ENCODE results near the gene TMEM255A.
"Not testable (repeated sequence)": the region's sequence is repeated elsewhere in the genome, so short reads cannot be mapped to it uniquely, and the experiment has no call there.

Gene TMEM255A

DNA sequence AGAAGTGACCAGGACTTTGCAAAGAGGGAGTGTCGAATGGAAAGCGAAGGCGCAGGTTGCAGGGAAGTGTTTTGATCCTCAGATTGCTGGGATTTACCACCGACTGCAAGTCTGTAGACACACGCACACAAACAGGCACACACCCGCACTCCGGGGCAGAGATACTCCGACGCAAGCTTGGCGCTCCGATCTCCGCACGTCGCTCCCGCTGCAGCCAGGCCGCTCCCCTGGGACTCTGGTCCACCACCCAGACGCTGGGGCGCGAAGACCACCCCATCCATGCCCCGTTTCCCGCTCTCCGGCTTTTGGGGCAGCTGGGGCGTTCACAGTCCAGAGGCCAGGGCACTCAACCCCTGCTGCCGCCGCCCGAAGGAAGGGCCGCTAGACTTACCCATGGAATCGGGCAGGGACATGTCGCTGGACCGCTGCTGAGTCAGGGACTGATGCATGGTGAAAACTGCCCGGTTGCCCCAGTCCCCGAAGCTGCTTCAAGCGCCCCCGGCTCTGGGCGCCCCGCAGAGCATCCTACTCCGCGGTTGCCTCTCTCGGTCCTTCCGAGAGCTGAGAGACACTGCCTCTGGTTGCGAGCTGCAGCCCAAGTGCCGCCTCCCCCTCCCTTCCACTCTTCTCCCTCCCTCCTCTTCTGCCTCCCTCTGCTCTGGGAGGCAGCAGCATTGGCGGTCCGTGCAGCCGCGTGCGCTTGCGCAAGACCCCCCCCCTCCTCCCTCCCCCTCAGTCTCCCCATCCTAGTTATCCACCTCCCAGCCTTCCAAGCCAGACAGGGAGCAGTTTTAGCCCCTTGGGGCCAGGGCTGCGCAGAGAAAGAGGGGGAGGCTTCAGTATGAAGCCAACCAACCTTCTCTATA is at the start of gene TMEM255A:
TMEM255A (minus strand) TSS at position 601 of the 866 bp plus-strand sequence; CDS start at position 449, 152 bp downstream.
- DNase-seq (ENCODE audit: low spot score): no peak

DNA sequence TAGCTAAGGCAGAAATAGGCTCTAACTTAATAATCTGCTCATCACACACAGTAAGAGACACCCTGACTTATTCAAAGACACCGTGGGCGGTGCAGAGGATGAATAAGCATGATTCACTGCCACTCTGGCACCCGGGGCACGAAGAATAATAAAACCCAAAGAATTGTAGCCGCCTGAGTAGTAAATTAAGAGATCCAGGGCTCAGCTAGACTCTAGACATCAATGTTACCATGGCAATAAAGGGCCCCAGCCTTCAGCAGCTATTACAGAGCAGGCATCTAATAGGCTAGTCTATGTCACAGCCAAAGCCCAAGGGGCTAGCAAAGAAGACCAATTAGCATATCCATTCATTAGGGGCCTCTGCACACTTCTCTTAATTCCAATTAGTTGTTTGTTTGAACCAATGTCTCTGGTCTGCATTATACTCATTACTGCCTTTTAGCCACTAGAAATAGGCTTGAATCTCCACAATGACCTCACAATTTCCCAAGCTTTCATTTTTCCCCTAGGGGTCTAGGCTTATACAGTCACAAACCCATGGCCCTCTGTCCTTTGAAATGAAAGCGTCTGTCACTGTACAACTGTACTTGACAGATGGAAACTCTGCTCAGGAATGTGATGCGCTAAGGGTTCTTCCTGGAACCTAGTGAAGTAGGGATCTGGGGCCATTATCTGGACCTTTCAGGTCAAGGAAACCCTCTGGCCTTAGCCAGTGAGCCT is 47.6 kb upstream of the TMEM255A start:
- DNase-seq (ENCODE audit: low spot score): no peak

DNA sequence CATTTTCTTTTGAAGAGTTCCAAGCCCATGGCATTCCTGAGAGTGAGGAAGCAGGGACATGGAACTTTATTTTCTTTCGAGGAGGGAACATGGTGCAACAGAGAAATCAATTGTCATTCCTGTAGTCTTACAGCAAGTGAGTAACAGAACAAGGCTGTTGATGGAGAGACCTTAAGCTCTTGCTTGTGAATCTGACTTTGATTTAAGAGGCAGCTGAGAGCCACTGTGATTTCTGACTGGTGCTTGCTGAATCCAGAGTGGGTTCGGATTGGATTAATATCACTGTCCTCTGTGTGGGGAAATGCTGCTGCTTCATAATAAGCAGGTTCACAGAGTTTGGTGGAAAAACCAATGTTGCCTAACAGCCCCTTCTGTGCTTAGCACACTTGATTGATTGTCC is 45.9 kb upstream of the TMEM255A start:
- no peak for DNase-seq (ENCODE audit: low spot score)

DNA sequence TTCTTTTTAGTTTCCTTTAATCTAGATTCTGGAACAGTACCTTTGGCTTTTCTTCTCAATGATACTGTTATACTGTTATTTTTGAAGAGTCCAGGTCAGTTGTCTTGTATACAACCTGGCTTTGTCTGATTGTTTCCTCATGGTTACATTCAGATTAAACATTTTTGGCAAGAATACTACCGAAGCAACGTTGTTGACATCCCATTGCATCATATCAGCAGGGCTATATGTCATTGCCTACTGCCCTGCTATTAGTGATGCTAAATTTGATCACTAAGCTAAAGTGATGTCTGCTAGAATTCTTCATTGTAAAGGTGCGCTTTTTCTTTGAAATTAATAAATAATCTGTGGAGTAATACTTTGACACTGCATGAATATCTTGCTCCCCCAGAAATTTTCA is 44.8 kb upstream of the TMEM255A start:
- DNase-seq (ENCODE audit: low spot score): no peak

DNA sequence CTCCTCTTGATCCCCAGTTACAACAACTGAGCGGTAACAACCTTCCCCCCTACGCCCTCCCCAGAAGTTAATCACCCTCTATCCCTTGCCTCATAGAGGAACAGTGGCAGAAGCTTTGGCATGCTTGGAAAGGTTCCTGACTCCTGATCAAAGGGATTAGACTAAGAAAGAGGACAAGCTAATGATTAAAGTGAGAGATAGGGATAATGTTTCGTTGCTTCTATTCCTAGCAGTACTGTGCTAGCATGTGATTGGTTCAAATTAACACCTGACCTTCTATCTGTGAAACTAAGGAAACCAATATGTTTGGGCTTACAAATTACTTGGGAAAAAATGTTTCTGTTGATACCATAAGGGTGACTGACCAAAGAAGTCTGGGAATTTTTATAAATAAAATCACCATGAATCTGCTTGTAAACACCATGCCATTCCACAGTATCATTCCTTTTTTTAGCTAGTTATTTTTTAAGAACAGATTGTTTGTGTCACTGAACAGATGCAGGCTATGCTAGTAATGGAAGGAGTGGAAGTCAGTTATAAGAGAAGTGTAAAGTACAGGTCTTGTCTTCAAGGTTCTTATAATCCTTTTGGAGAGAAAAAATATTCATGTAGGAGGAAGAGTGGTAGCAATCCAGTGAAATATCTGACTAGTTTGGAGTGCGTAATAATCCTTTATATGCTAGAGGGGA is 39.3 kb upstream of the TMEM255A start:
- DNase-seq (ENCODE audit: low spot score): no peak

DNA sequence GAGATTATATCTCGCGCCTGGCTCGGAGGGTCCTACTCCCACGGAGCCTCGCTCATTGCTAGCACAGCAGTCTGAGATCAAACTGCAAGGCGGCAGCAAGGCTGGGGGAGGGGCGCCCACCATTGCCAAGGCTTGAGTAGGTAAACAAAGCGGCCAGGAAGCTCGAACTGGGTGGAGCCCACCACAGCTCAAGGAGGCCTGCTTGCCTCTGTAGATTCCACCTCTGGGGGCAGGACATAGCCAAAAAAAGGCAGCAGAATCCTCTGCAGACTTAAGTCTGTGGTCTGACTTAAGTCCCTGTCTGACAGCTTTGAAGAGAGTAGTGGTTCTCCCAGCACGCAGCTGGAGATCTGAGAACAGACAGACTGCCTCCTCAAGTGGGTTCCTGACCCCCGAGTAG is 33.3 kb upstream of the TMEM255A start:
- not testable (repeated sequence) for DNase-seq (ENCODE audit: low spot score)

DNA sequence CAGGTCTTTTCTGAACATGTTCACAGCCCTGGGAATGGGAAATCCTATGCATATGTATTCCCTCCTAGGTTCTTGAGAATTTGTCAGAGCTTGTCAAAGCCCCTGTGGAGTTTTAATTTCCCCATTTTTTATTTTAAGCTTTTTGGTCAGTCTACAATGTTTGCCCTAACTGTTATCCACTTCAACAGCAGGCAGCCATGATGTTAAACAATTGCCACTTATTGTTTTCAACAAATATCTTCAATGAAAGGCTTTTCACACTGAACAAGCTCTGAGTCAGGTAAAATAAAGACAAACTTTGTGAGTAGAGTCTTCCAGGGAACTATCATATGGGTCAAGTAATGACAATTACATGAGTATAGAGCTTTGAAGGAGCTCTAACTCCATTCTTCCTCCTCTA is 25.6 kb upstream of the TMEM255A start:
- DNase-seq (ENCODE audit: low spot score): no peak

DNA sequence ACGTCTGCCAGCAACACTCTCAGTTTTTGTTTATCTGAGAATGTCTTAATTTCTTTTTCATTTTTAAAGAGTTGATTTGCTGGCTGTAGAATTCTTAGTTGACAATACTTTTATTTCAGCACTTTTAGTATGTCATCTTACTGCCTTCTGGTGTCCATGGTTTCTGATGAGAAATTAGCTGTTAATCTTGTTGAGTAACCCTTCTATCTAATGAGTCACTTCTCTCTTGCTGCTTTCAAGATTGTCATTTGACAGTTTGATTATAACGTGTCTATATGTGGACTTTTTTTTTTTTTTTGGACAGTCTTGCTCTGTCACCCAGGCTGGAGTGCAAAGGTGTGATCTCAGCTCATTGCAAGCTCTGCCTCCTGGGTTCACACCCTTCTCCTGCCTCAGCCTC is 24.0 kb upstream of the TMEM255A start:
- no peak for DNase-seq (ENCODE audit: low spot score)

DNA sequence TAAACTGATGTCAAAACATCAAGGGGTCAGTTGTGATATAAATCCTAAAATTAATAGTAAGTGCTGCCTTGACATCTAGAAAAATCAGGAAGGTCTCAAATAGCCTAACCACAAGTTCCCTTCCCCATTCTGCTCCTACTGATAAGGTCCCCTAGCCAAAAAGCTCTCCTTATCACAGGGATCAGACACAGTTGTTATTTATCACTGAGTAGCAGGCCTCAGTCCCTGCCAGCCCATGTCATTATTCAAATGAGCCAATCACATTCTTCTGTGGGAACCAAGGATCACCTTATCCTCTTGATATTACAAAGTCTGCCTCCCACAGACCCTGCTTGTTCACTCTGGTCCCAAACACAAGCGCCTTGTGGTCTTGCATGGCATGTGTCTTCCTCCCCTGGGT is 23.3 kb upstream of the TMEM255A start:
- no peak for DNase-seq (ENCODE audit: low spot score)

DNA sequence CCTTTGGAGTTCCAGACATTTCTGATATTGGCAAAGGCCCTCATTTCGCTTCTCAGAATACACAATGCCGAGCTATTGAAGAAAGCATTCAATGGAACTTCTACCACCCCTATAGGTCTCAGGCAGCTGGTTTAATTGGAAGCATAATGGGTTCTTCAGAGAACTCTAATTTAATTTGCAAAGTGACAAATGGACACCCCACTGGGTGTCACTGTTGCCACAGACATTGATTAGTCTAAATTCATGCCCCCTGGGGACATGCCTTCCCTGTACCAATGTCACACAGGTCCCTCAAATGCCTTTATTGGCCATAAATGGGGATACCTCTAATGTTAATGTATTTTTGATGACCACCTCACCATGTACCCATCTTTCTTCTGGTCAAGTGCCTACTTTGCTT is 22.9 kb upstream of the TMEM255A start:
- peak; percentile 14 for DNase-seq (ENCODE audit: low spot score)

DNA sequence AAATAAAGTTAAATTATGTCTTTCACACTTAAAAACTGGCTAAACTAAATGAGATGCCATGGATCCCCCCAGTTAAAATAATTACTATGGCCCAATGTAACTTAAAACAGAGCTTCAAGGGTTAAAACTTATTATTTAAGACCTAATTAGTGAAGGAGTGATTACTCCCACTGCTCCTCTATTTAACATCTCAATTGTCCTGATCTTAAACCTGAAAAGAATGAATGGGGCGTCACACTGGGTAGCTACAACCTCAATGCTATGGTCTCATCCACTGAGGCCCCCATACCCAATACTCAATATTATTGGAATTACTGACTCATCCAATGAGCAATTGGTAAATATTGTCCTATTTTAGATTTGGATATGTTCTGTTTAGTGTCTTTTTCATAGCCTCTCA is 21.1 kb upstream of the TMEM255A start:
- DNase-seq (ENCODE audit: low spot score): no peak

DNA sequence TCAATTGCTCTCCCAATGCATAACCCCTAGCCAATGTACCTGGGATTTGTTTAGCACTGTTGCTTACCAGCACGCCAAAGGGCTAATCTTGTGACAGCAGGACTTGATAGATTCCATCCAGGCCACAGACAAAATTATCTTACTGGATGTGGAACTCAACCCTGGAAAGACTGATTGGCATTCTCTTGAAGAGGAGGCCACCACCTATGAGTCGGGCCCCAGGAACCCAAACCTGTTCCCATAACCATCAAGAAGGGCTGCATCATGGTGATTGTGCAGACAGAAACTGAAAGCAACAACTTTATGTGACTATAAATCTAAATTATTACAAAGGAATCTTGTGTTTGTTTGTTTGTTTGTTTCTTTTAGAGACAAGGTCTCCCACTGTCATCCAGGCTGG is 19.9 kb upstream of the TMEM255A start:
- no peak for DNase-seq (ENCODE audit: low spot score)

DNA sequence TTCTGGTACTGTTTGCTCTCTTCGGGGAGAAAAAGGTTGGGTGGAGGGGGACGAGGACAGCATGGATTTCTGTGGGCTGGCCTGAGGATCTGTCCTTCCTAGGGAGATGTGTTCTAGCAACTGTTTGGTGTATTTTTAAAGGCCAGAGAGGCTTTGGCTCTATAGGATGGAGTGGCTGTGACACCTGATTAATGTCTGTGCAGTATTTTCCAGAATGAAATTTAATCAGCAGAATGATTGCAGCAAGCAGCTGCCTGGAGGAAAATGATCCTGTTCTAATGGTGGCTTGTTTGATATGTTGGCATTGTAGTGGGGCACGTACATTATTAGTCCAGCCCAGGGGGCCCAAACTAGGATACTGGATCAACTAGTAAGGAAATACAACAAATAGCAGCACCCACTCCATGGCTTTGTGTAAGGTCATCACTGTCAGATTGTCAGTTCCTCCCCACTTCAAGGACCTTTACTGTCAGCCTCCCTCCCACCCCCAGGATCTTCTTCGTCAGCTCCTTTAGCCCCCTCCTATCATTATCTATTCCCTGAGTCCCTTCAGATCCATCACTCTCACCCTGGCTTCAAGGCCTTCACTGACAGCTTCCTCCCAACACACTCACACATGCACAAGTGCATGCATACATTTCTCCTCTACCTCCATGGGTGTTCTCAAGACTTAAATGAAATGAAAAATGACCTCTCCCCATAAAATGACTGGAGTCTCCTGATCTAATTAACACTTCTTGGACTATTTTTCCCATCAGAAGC is 10.4 kb upstream of the TMEM255A start:
- DNase-seq (ENCODE audit: low spot score): no peak

DNA sequence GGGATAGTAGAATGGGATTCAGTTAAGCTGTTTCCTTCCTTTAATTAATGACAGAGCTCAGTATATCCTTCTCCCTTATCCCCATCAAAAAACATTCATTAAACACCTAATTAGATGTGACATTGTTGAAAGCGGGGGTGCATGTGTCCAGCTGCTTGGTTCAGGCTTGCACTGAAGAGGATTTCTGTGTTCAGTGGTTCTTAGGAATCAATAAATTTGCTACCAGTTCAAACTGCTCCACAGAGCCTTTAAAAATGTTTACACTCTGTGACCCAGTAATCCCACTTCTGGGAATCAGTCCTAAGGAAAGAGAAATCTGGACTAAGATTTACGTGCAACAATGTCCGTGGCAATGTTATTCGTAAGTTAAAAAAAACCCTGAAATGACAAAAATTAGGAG is 7.2 kb upstream of the TMEM255A start:
- DNase-seq (ENCODE audit: low spot score): no peak

DNA sequence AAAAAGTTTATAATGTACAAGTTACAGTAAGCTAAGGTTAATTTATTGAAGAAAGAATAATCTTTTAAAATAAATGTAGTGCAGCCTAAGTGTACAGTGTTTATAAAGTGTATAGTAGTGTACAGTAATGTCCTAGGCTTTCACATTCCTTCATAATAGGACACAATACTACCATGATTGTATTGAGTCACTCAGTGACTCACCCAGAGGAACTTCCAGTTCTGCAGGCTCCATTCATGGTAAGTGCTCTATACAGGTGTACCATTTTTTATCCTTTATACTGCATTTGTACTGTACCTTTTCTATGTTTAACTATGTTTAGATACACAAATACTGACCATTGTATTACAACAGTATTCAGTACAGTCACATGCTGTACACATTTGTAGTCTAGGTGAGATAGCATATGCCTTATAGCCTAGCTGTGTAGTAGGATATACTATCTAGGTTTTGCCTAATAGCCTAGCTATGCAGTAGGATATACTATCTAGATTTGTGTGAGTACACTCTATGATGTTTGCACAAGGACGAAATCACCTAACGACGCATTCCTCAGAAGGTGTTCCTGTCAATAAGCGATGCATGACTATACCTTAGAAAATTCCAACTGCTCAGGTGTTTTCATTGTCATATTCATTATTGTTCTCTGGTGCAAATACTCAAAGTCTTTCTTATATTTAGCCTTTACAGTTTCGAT is 5.5 kb upstream of the TMEM255A start:
- no peak for DNase-seq (ENCODE audit: low spot score)

DNA sequence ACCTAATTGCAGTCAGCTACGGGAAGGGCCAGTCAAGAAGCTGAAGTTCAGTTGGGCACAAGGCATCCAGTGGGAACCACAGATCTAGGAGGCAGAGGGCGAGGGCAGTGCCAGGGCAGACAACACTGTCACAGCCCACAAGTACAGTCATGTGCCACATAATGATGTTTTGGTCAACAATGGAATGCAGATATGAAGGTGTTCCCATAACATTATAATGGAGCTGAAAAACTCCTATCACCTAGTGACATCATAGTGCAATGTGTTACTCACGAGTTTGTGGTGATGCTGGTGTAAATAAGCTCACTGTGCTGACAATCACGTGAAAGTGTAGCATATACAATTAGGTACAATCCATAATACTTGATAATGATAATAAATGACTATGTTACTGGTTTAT is 4.5 kb upstream of the TMEM255A start:
- DNase-seq (ENCODE audit: low spot score): no peak

DNA sequence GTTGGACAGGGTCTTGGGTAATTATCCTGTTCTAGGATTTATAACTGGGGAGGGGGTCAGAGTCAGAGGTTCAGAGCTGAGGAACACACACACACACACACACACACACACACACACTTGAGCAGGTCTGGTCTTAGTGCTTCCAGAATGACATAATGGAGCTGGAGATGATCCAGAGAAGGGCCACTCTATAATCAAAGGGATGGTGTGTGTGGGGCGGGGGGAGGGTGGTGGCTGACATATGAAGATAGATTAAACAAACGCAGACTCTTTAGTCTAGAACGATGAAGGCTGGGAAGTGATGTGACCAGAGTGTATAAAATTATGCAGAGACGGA is 434 bp upstream of the TMEM255A start:
- no peak for DNase-seq (ENCODE audit: low spot score)

DNA sequence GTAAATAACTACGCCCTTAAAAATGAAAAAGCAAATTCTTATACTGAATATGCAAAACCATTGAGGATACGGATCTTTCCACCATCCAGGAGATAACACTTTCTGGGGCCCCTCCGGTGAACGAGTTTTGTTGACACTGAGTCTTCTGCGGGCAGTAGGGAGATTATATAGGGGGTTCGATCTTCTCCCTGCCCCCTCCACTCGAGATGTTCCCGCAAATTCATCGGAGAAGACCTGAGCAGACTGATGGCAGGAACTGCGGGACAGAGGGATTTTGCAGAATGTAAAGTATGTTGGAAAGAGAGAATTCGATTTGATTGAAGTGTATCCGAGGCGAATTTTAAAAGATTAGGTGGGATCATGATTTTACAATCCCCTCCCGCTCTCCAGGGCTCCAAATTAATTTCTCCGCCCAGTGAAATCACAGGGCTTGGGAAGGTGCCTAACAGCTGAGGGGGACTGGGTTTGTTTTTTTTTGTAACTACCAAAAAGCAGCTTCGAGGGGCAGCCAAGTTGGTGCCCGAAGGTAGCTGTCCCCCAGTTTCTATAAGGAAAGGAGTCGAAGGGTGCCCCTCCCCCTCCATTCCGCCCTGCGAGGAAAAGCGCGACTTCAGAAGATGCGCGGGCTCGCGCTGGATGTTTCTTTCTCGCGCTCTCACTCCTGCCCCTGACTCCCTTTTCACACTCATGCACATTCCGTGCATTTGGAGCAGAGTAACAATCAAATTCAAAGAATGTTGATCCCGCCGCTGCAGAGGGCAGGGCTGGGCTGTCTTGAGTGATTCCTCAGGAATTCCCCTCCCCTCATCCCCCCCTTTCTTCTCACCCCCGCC is 1.2 kb downstream of the TMEM255A start:
- DNase-seq (ENCODE audit: low spot score): no peak

DNA sequence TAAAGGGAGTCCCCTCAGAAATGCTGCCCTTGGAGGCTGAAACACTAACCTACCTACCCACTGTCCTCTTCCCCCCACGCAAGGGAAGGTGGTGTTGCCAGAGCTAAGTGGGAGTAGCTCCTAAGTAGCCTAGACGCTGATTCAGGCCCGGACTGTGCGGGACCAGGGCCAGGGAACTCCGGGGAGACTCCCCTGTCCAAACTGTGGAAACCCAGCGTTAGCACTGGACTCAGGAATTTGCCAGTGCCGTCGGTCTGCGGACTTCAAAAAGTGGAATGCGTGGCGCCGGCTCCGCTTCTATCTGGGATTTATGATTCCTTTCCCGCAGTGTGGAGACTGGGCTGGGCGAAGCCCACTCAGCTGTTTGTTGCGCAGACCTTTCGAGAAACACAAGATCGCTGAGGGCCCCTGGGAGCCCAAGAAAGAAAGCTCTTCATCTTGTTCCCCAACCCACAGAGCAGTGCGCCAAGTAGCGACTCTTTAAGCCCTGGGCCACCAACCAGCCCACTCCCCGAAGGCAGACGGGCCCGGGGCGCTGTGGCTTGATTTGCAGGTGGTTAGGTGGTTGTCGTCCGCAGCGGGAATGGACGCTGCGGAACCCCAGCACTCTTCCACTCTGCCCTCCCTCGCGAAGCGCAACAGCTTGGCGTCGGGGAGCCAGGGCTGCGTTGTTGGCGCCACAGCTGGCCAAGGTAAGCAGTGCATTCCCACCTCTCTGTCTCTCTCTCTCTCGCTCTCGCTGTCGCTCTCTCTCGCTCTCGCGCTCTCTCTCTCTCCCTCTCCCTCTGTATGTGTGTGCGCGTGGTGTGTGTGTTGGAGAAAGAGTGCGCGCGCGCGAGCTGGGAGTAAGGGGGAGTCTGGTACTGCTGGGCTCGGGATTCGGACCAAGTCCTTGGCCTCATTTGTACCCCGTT is 2.0 kb downstream of the TMEM255A start:
- peak; percentile 83 for DNase-seq (ENCODE audit: low spot score)

DNA sequence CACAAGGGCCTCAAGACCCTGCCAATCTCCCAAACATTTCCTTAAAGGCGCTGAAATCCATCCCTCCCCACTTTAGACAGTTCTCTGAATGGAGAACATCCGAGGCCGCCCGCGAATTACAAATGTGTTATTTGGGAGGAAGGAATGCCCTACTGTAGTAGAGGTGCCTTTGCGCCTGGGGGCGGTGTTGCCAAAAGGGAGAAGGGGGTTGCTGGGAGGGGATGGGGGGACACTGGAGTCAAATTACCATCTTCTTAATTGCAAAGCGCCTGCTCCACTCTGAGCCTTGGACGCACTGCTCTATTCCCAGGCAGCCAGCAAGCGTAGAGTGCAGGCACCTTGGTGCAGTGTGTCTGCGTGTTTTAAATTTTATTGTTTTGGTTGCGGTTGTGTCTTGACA is 2.7 kb downstream of the TMEM255A start:
- no peak for DNase-seq (ENCODE audit: low spot score)
